ENCODE data around the gene USP49. TPM values are rescaled to one million over a fixed set of nuclear protein-coding genes. Genes with fewer than 3 reads are reported as not detected.

The USP49 gene
- total RNA-seq, 1 experiment from 2014 or later = 10.5 TPM

DNA sequence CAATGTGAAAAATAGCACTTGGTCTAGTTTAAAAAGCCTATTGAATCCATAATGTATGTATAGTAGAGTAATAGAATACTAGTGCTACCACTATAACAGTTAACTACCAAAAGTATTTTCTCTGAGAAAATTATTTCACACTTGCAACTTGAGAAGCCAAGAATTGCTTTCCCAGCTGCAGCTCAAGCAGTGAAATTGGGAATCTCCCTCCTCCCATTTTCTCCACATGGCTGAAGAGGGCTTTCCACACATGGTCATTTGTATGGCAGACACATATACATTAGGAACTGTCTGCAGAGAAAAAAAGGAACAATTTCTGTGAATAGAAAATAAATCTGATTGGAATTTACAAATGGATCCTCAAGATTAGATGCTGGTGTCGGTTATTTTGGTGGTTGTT lies 73.2 kb downstream of the USP49 start:
- Histone ChIP-seq H3K27me3 (replicated peaks; ENCODE audit: insufficient read depth, low read depth, low read length, poor library complexity) (no peaks in the 10 kb centered on the region), H3K4me3 (ENCODE audit: low read depth, low read length, poor library complexity, severe bottlenecking) (no peak overlapping the region), H3K4me1 (ENCODE audit: insufficient read depth, low read length, poor library complexity, severe bottlenecking) (no peaks in the 10 kb centered on the region), H3K27ac (ENCODE audit: low read depth, low read length, poor library complexity, severe bottlenecking) (no peak overlapping the region), H3K9me3 (ENCODE audit: low read depth, low read length, poor library complexity, severe bottlenecking) (no peaks in the 10 kb centered on the region), H3K36me3 (ENCODE audit: insufficient read depth, low read length, poor library complexity, severe bottlenecking) (no peaks in the 10 kb centered on the region)
- intact Hi-C loops (cut with micrococcal nuclease; ENCODE audit: unreplicated experiment) = no loop called here
- POLR2A ChIA-PET (ENCODE audit: low non-redundant PET) = no interaction called here
- CTCF ChIA-PET = no interaction called here
- BruUV-seq (replicated peaks) = no TSS peak
- no peak for DNase-seq (ENCODE audit: low spot score)
- TF ChIP-seq EZH2 (IDR thresholded peaks at IDR 0.05; ENCODE audit: borderline replicate concordance, low read depth, low read length, poor library complexity, severe bottlenecking) = no peak
- TF ChIP-seq, protein P1, sequence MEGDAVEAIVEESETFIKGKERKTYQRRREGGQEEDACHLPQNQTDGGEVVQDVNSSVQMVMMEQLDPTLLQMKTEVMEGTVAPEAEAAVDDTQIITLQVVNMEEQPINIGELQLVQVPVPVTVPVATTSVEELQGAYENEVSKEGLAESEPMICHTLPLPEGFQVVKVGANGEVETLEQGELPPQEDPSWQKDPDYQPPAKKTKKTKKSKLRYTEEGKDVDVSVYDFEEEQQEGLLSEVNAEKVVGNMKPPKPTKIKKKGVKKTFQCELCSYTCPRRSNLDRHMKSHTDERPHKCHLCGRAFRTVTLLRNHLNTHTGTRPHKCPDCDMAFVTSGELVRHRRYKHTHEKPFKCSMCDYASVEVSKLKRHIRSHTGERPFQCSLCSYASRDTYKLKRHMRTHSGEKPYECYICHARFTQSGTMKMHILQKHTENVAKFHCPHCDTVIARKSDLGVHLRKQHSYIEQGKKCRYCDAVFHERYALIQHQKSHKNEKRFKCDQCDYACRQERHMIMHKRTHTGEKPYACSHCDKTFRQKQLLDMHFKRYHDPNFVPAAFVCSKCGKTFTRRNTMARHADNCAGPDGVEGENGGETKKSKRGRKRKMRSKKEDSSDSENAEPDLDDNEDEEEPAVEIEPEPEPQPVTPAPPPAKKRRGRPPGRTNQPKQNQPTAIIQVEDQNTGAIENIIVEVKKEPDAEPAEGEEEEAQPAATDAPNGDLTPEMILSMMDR (conservative IDR thresholded peaks at IDR 0.05; ENCODE audit: low read depth, low read length) = no peak

DNA sequence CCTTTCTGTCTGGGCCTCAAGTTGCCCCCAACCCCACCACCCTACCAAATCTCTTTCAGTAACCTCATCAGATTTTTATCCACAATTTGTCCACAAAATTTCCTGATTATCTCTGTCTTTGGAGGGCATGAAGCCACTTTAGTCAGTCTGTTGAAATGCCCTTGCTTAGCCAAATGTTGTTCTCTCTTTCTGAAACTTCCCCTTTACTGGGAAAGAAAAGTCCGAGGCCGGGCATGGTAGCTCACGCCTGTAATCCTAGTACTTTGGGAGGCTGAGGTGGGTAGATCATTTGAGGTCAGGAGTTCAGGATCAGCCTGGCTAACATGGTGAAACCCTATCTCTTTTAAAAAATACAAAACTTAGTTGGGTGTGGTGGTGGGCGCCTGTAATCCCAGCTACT lies 73.9 kb downstream of the USP49 start:
- H3K27me3 ChIP-seq (replicated peaks; ENCODE audit: insufficient read depth, low read depth, low read length, poor library complexity) = no peaks in the 10 kb centered on the region
- H3K36me3 ChIP-seq (ENCODE audit: insufficient read depth, low read length, poor library complexity, severe bottlenecking) = no peaks in the 10 kb centered on the region
- ChIA-PET POLR2A (ENCODE audit: low non-redundant PET) (no interaction called here), CTCF (no interaction called here)
- intact Hi-C loops (cut with micrococcal nuclease; ENCODE audit: unreplicated experiment) = no loop called here
- H3K4me3 ChIP-seq (ENCODE audit: low read depth, low read length, poor library complexity, severe bottlenecking) = no peak overlapping the region
- no peaks in the 10 kb centered on the region for H3K9me3 ChIP-seq (ENCODE audit: low read depth, low read length, poor library complexity, severe bottlenecking)
- no TSS peak for BruUV-seq (replicated peaks)
- no peak for TF ChIP-seq EZH2 (IDR thresholded peaks at IDR 0.05; ENCODE audit: borderline replicate concordance, low read depth, low read length, poor library complexity, severe bottlenecking)
- TF ChIP-seq, protein P1 (conservative IDR thresholded peaks at IDR 0.05; ENCODE audit: low read depth, low read length) = no peak
- no peak for DNase-seq (ENCODE audit: low spot score)
- no peaks in the 10 kb centered on the region for H3K4me1 ChIP-seq (ENCODE audit: insufficient read depth, low read length, poor library complexity, severe bottlenecking)
- no peak overlapping the region for H3K27ac ChIP-seq (ENCODE audit: low read depth, low read length, poor library complexity, severe bottlenecking)

DNA sequence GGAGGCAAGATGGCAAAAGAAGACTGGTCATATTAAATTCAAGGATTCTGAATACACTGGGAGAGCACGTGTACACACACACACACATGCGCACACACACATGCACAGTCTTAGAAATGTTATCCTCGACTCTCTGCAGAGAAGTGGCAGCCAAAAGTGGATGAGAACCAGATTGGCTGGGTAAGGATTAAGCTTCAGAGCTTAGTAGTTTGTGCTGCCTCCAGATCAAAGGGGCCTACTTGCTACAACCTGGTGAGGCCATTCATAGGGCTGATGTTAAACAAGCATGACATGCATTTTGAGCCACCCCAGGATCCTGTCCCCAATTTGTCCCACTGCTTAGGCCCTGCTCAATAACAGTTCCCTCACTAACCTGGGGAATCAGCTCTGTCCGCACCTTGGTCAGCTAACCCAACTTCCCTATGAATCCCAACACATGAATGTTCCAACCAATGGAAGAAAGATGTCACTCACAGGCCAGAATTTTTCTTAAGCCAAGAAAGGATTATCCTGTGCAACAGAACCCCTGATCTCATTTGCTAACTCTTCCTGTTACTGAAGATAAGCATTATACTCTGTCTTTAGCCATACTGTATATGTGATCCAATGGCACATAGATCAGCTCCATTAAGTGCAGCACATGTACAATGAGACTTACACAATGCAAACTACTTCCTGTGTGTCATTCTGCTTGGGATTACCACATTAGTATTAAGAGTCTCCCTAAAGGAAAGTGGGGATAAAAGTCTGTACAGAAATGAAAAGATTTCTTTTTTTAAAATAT lies 76.7 kb downstream of the USP49 start:
- Histone ChIP-seq H3K4me1 (ENCODE audit: insufficient read depth, low read length, poor library complexity, severe bottlenecking) (no peaks in the 10 kb centered on the region), H3K27ac (ENCODE audit: low read depth, low read length, poor library complexity, severe bottlenecking) (no peak overlapping the region), H3K9me3 (ENCODE audit: low read depth, low read length, poor library complexity, severe bottlenecking) (no peaks in the 10 kb centered on the region), H3K27me3 (replicated peaks; ENCODE audit: insufficient read depth, low read depth, low read length, poor library complexity) (no peaks in the 10 kb centered on the region), H3K4me3 (ENCODE audit: low read depth, low read length, poor library complexity, severe bottlenecking) (no peak overlapping the region), H3K36me3 (ENCODE audit: insufficient read depth, low read length, poor library complexity, severe bottlenecking) (no peaks in the 10 kb centered on the region)
- DNase-seq (ENCODE audit: low spot score) = peak; percentile 29
- no TSS peak for BruUV-seq (replicated peaks)
- CTCF ChIA-PET = no interaction called here
- POLR2A ChIA-PET (ENCODE audit: low non-redundant PET) = interaction anchor here (0.6 kb wide), 1 partner anchor 158 kb away, joined by 3 read pairs; no protein-coding TSS in a partner anchor
- intact Hi-C loops (cut with micrococcal nuclease; ENCODE audit: unreplicated experiment) = no loop called here
- TF ChIP-seq EZH2 (IDR thresholded peaks at IDR 0.05; ENCODE audit: borderline replicate concordance, low read depth, low read length, poor library complexity, severe bottlenecking) = no peak
- TF ChIP-seq, protein P1 (conservative IDR thresholded peaks at IDR 0.05; ENCODE audit: low read depth, low read length) = no peak

Measured in A673 (cell line).